ENCODE data around the gene TRIP13. TPM values are rescaled to one million over a fixed set of nuclear protein-coding genes. Genes with fewer than 3 reads are reported as not detected.

Gene TRIP13
- total and polyA plus RNA-seq, 3 donors from 2014 or later, result 34.3 to 71.6 (median 49.1) TPM

GRCh38 chr5:909994-910768 is 17.5 kb downstream of the TRIP13 start:
- DNase-seq, result no peak
- Histone ChIP-seq H3K9me3 (no peaks in the 10 kb centered on the region), H3K27ac (no peak overlapping the region), H3K36me3 (ENCODE audit: low read depth, missing control alignments) (no peaks in the 10 kb centered on the region), H3K4me3 (no peak overlapping the region), H3K27me3 (no peaks in the 10 kb centered on the region), H3K4me1 (no peaks in the 10 kb centered on the region)
- WGBS, 2 donors, result 94 to 96% methylated on average over 17 to 18 of the region's 18 CpGs
- intact Hi-C loops (cut with DNase I; ENCODE audit: low total_unique reads), result loop anchor here (5.0 kb wide), 1 partner anchor 238 kb away; no protein-coding TSS in a partner anchor
- no peak for TF ChIP-seq POLR2A (IDR thresholded peaks at IDR 0.05)
- TF ChIP-seq CTCF (IDR thresholded peaks at IDR 0.05), result no peak

- no peaks in the 10 kb centered on the region for H3K27me3 ChIP-seq
- no peak for TF ChIP-seq CTCF (IDR thresholded peaks at IDR 0.05)
- TF ChIP-seq POLR2A (IDR thresholded peaks at IDR 0.05), result no peak
- no peak for DNase-seq
- H3K27ac ChIP-seq, result no peak overlapping the region
- intact Hi-C loops (cut with DNase I; ENCODE audit: low total_unique reads), result no loop called here
- H3K36me3 ChIP-seq (ENCODE audit: low read depth, missing control alignments), result no peaks in the 10 kb centered on the region
- H3K4me1 ChIP-seq, result peaks cover under 1% of the 10 kb centered on the region
- no peak overlapping the region for H3K4me3 ChIP-seq
- 100% methylated on average over 1 to 7 of the region's 7 CpGs for WGBS, 2 donors
- H3K9me3 ChIP-seq, result no peaks in the 10 kb centered on the region
These were observed 18.1 kb downstream of the TRIP13 start for GRCh38 chr5:910769-911160.

- no peak for DNase-seq
- intact Hi-C loops (cut with DNase I; ENCODE audit: low total_unique reads), result no loop called here
- Histone ChIP-seq H3K4me1 (peaks cover 5% of the 10 kb centered on the region), H3K4me3 (no peak overlapping the region), H3K27me3 (no peaks in the 10 kb centered on the region), H3K9me3 (no peaks in the 10 kb centered on the region), H3K27ac (no peak overlapping the region), H3K36me3 (ENCODE audit: low read depth, missing control alignments) (no peaks in the 10 kb centered on the region)
- TF ChIP-seq POLR2A (IDR thresholded peaks at IDR 0.05) (no peak), CTCF (IDR thresholded peaks at IDR 0.05) (no peak)
- WGBS, 2 donors, result 92 to 95% methylated on average over 11 of the region's 11 CpGs
These were observed 18.9 kb downstream of the TRIP13 start for GRCh38 chr5:911601-912000.

- Histone ChIP-seq H3K9me3 (no peaks in the 10 kb centered on the region), H3K36me3 (ENCODE audit: low read depth, missing control alignments) (no peaks in the 10 kb centered on the region), H3K27me3 (no peaks in the 10 kb centered on the region), H3K27ac (no peak overlapping the region), H3K4me3 (no peak overlapping the region), H3K4me1 (peaks cover 5% of the 10 kb centered on the region)
- no peak for DNase-seq
- 94 to 96% methylated on average over 38 to 44 of the region's 44 CpGs for WGBS, 2 donors
- intact Hi-C loops (cut with DNase I; ENCODE audit: low total_unique reads), result no loop called here
- TF ChIP-seq CTCF (IDR thresholded peaks at IDR 0.05) (no peak), POLR2A (IDR thresholded peaks at IDR 0.05) (no peak)
These were observed 19.8 kb downstream of the TRIP13 start for GRCh38 chr5:912280-913091.

All from testis (tissue), 3 donors.